GM23338 (cell line): ENCODE results near the gene SART3. TPM values are rescaled to one million over a fixed set of nuclear protein-coding genes. Genes with fewer than 3 reads are reported as not detected.

Source experiments
- ATAC-seq: fragments of 200-7000 bp; cut with Tn5 transposase; 3 replicates; pipeline ENCODE4 v1.9.1; 2020
- DNase-seq: peaks from one replicate; pipeline ENCODE4 v3.0.0-alpha.2; 2015; ENCODE audit warnings: low spot score
- H2AFZ ChIP-seq: fragments of 200-600 bp; sonication (generic); 2 replicates; pipeline ENCODE4 v1.8.0; 2016; ENCODE audit warnings: antibody characterized with exemption, mild to moderate bottlenecking, moderate library complexity
- H3F3A ChIP-seq: fragments of 200-600 bp; sonication (generic); replicated peaks from 2 replicates; pipeline ENCODE4 v1.8.0; 2017; ENCODE audit warnings: antibody characterized with exemption, mixed run types, low read depth
- H3K27ac ChIP-seq: fragments of 200-600 bp; sonication (generic); 2 replicates; pipeline ENCODE4 v1.6.1; 2016; ENCODE audit warnings: low read depth
- H3K27me3 ChIP-seq: fragments of 200-600 bp; sonication (generic); 2 replicates; pipeline ENCODE4 v1.8.0; 2016; ENCODE audit warnings: mild to moderate bottlenecking, mixed run types, moderate library complexity; ENCODE audit not compliant: insufficient read depth
- H3K36me3 ChIP-seq: fragments of 200-600 bp; sonication (generic); 2 replicates; pipeline ENCODE4 v1.8.0; 2016; ENCODE audit warnings: mild to moderate bottlenecking; ENCODE audit not compliant: insufficient read depth
- H3K4me1 ChIP-seq: fragments of 200-600 bp; sonication (generic); 2 replicates; pipeline ENCODE4 v1.8.0; 2016; ENCODE audit warnings: mild to moderate bottlenecking, moderate library complexity; ENCODE audit not compliant: insufficient read depth
- H3K4me2 ChIP-seq: fragments of 200-600 bp; sonication (generic); 2 replicates; pipeline ENCODE4 v1.7.1; 2017; ENCODE audit warnings: mixed run types
- H3K4me3 ChIP-seq: fragments of 200-600 bp; sonication (generic); 2 replicates; pipeline ENCODE4 v1.6.1; 2016; ENCODE audit warnings: mixed run types
- H3K79me2 ChIP-seq: fragments of 200-600 bp; sonication (generic); replicated peaks from 2 replicates; pipeline ENCODE4 v1.8.0; 2017; ENCODE audit warnings: mild to moderate bottlenecking; ENCODE audit not compliant: insufficient read depth
- H3K9me2 ChIP-seq: fragments of 200-600 bp; sonication (generic); 2 replicates; pipeline ENCODE4 v1.8.0; 2017; ENCODE audit not compliant: insufficient read depth
- H4K20me1 ChIP-seq: fragments of 200-600 bp; sonication (generic); replicated peaks from 2 replicates; pipeline ENCODE4 v1.8.0; 2017; ENCODE audit warnings: mild to moderate bottlenecking; ENCODE audit not compliant: insufficient read depth
- H3K27ac Mint-ChIP-seq: 2 replicates; pipeline ENCODE4 v1.8.0; 2020; ENCODE audit warnings: inconsistent platforms, mild to moderate bottlenecking, moderate library complexity, mixed read lengths
- H3K27me3 Mint-ChIP-seq: 3 replicates; pipeline ENCODE4 v1.8.0; 2022; ENCODE audit warnings: low read depth, mild to moderate bottlenecking, moderate library complexity, mixed read lengths, inconsistent platforms; ENCODE audit not compliant: insufficient read depth, poor library complexity
- H3K36me3 Mint-ChIP-seq: 3 replicates; pipeline ENCODE4 v1.8.0; 2021; ENCODE audit warnings: low read depth, mild to moderate bottlenecking, inconsistent platforms, moderate library complexity, mixed read lengths
- H3K4me1 Mint-ChIP-seq: 3 replicates; pipeline ENCODE4 v1.8.0; 2020; ENCODE audit warnings: mild to moderate bottlenecking, inconsistent platforms, mixed read lengths
- H3K4me3 Mint-ChIP-seq: 3 replicates; pipeline ENCODE4 v1.8.0; 2021; ENCODE audit warnings: moderate library complexity, mild to moderate bottlenecking, inconsistent platforms, mixed read lengths
- H3K9me3 Mint-ChIP-seq: 3 replicates; pipeline ENCODE4 v1.8.0; 2020; ENCODE audit warnings: moderate library complexity, mild to moderate bottlenecking, inconsistent platforms, mixed read lengths
- CREB1 ChIP-seq: fragments of 250-450 bp; sonication (Bioruptor Pico); IDR thresholded peaks from 2 replicates; pipeline ENCODE4 v1.5.0; 2020; ENCODE audit warnings: low read depth, mild to moderate bottlenecking, moderate library complexity
- CTCF ChIP-seq, 2 experiments: fragments of 200-600 bp in 1 of 2; sonication (generic) in 1 of 2; conservative IDR thresholded peaks; 2 replicates each; pipeline versions ENCODE4 v1.5.1 to v1.6.1; 2016 to 2017; ENCODE audit warnings: antibody characterized with exemption in 2 of 2, low read depth in 2 of 2, mild to moderate bottlenecking in 2 of 2, moderate library complexity in 1 of 2
- ETS1 ChIP-seq: IDR thresholded peaks from 2 replicates; pipeline ENCODE4 v1.6.1; 2016; ENCODE audit warnings: antibody characterized with exemption
- EZH2 ChIP-seq: fragments of 200-600 bp; sonication (generic); IDR thresholded peaks from one replicate; pipeline ENCODE4 v1.8.0; 2017; ENCODE audit warnings: antibody characterized with exemption, mild to moderate bottlenecking, low read depth; ENCODE audit not compliant: unreplicated experiment
- EZH2phosphoT487 ChIP-seq: fragments of 200-600 bp; sonication (generic); IDR thresholded peaks from one replicate; pipeline ENCODE4 v1.8.1; 2018; ENCODE audit warnings: antibody characterized with exemption; ENCODE audit not compliant: unreplicated experiment
- JUNB ChIP-seq: IDR thresholded peaks from one replicate; pipeline ENCODE4 v1.6.1; 2016; ENCODE audit warnings: antibody characterized with exemption; ENCODE audit not compliant: unreplicated experiment
- NANOG ChIP-seq: IDR thresholded peaks from 2 replicates; pipeline ENCODE4 v1.6.1; 2016; ENCODE audit warnings: antibody characterized with exemption, borderline replicate concordance
- POLR2AphosphoS5 ChIP-seq: IDR thresholded peaks from 2 replicates; pipeline ENCODE4 v1.6.1; 2016; ENCODE audit warnings: antibody characterized with exemption, low read depth
- STAT1 ChIP-seq: IDR thresholded peaks from one replicate; pipeline ENCODE4 v1.6.1; 2016; ENCODE audit warnings: antibody characterized with exemption; ENCODE audit not compliant: unreplicated experiment
- ZNF114 ChIP-seq: fragments of 250-450 bp; sonication (Bioruptor Pico); IDR thresholded peaks from 2 replicates; pipeline ENCODE4 v1.5.0; 2020; ENCODE audit warnings: mild to moderate bottlenecking, moderate library complexity
- ZNF331 ChIP-seq: fragments of 250-450 bp; sonication (Bioruptor Pico); IDR thresholded peaks from 2 replicates; pipeline ENCODE4 v1.5.0; 2020; ENCODE audit warnings: low read depth, mild to moderate bottlenecking, moderate library complexity
- polyA plus RNA-seq: library from polyadenylated mRNA; unstranded; fragments of >200 nt; fragmentation: Nextera tagmentation; extraction: Ambion mirVana; gene quantifications from 2 replicates; pipeline ENCODE4 v1.2.1, GENCODE V29; 2016
- total RNA-seq: library from RNA; depleted of rRNA; stranded (reverse); fragments of >200 nt; shearing (Covaris generic); gene quantifications from 2 replicates; pipeline ENCODE4 v1.2.3, GENCODE V29; 2014
- TF ChIP-seq, protein P1 (sequence below): IDR thresholded peaks from one replicate; pipeline ENCODE4 v1.6.1; 2018; ENCODE audit warnings: antibody characterized with exemption; ENCODE audit not compliant: unreplicated experiment

SART3 gene
- total and polyA plus RNA-seq, 2 experiments from 2014 or later = 49.8 to 112 TPM

DNA sequence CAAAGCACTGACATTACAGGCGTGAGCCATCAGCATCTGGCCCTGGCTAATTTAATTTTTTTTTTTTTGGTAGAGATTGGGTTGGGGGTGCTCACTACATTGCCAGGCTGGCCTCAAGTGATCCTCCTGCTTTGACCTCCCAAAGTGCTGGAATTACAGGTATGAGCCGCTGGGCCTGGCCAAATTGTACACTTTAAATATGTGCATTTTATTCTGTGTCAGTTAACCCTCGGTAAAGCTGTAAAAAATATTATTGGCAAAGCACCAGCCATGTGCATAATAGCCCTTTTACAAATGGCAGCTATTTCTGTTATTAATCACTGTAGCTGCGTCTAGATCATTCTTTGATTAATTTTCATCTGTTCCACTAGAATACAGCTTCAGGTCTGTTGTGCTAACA is 24.9 kb upstream of the SART3 start:
- DNase-seq = no peak
- TF ChIP-seq EZH2 (no peak), NANOG (no peak), STAT1 (no peak), ZNF331 (CRISPR knock-in tag) (no peak), POLR2AphosphoS5 (no peak)
- Histone ChIP-seq H3K4me1 (no peaks in the 10 kb centered on the region; the same call in 1 of the 2 replicates), H2AFZ (no peak overlapping the region), H4K20me1 (no peaks in the 10 kb centered on the region), H3K4me3 (no peak overlapping the region), H3K4me2 (no peak overlapping the region), H3F3A (no peaks in the 10 kb centered on the region), H3K79me2 (no peaks in the 10 kb centered on the region), H3K27ac (no peak overlapping the region), H3K9me2 (no peaks in the 10 kb centered on the region), H3K27me3 (no peaks in the 10 kb centered on the region), H3K36me3 (no peaks in the 10 kb centered on the region)
- no peak for ATAC-seq
- no peaks in the 10 kb centered on the region for H3K36me3 Mint-ChIP-seq
- H3K27me3 Mint-ChIP-seq = peaks cover 6% of the 10 kb centered on the region
- H3K9me3 Mint-ChIP-seq = no peaks in the 10 kb centered on the region
- no peak overlapping the region for H3K27ac Mint-ChIP-seq
- no peak overlapping the region for H3K4me3 Mint-ChIP-seq
- H3K4me1 Mint-ChIP-seq = peaks cover 22% of the 10 kb centered on the region

- DNase-seq = no peak
- Mint-ChIP-seq H3K9me3 (no peaks in the 10 kb centered on the region), H3K36me3 (no peaks in the 10 kb centered on the region), H3K4me3 (no peak overlapping the region), H3K27me3 (peaks cover 4% of the 10 kb centered on the region), H3K27ac (no peak overlapping the region), H3K4me1 (peaks cover 18% of the 10 kb centered on the region)
- Histone ChIP-seq H2AFZ (no peak overlapping the region), H4K20me1 (no peaks in the 10 kb centered on the region), H3K27me3 (no peaks in the 10 kb centered on the region), H3K9me2 (no peaks in the 10 kb centered on the region), H3K4me1 (no peaks in the 10 kb centered on the region; the same call in 1 of the 2 replicates), H3K4me2 (no peak overlapping the region), H3K36me3 (no peaks in the 10 kb centered on the region), H3F3A (no peaks in the 10 kb centered on the region), H3K79me2 (no peaks in the 10 kb centered on the region), H3K27ac (no peak overlapping the region), H3K4me3 (no peak overlapping the region)
- no peak for ATAC-seq
- no peak for TF ChIP-seq ETS1
- TF ChIP-seq ZNF331 (CRISPR knock-in tag) = no peak
- no peak for TF ChIP-seq ZNF114 (CRISPR knock-in tag)
- no peak for TF ChIP-seq CTCF (conservative IDR thresholded peaks at IDR 0.05; ENCODE audit: low read depth in 2 of 2)
- no peak for TF ChIP-seq EZH2phosphoT487
- TF ChIP-seq, protein P1, sequence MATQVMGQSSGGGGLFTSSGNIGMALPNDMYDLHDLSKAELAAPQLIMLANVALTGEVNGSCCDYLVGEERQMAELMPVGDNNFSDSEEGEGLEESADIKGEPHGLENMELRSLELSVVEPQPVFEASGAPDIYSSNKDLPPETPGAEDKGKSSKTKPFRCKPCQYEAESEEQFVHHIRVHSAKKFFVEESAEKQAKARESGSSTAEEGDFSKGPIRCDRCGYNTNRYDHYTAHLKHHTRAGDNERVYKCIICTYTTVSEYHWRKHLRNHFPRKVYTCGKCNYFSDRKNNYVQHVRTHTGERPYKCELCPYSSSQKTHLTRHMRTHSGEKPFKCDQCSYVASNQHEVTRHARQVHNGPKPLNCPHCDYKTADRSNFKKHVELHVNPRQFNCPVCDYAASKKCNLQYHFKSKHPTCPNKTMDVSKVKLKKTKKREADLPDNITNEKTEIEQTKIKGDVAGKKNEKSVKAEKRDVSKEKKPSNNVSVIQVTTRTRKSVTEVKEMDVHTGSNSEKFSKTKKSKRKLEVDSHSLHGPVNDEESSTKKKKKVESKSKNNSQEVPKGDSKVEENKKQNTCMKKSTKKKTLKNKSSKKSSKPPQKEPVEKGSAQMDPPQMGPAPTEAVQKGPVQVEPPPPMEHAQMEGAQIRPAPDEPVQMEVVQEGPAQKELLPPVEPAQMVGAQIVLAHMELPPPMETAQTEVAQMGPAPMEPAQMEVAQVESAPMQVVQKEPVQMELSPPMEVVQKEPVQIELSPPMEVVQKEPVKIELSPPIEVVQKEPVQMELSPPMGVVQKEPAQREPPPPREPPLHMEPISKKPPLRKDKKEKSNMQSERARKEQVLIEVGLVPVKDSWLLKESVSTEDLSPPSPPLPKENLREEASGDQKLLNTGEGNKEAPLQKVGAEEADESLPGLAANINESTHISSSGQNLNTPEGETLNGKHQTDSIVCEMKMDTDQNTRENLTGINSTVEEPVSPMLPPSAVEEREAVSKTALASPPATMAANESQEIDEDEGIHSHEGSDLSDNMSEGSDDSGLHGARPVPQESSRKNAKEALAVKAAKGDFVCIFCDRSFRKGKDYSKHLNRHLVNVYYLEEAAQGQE = no peak
- no peak for TF ChIP-seq STAT1
- TF ChIP-seq JUNB = no peak
- TF ChIP-seq CREB1 (CRISPR knock-in tag) = no peak
- TF ChIP-seq EZH2 = no peak
These were observed 23.6 kb upstream of the SART3 start for GRCh38 chr12:108584456-108585065.
